GM10266 (cell line): Measurements from ENCODE around the gene DLGAP1.

Source experiments
- DNase-seq: peaks from one replicate; pipeline ENCODE4 v3.0.0; 2012; ENCODE audit errors: extremely low spot score
- CTCF ChIP-seq: IDR thresholded peaks from 2 replicates; pipeline ENCODE4 v1.5.1; 2012; ENCODE audit warnings: mild to moderate bottlenecking, low read depth; ENCODE audit not compliant: control insufficient read depth, insufficient read depth; ENCODE audit errors: missing control alignments

Gene DLGAP1

DNA sequence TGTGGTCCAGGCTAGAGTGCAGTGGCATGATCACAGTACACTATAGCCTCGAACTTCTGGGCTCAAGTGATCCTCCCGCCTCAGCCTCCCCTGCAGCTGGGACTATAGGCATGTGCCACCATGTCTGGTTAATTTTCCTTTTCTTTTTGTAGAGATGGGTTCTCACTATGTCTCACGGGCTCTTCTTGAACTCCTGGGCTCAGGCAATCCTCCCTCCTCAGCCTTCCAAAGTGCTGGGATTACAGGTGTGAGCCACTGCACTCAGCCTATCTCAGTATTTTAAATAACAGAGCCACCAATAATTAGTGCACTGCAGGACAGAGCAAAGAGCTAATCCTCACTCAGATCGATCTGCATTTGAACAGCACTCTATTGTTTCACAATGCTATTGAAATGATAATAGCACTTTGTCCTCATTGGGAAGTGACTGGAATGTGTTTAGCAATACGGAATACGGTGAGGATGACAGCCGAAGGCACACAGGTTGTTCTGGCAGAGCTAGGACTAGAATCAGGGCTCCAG lies 335.9 kb downstream of the DLGAP1 start:
- TF ChIP-seq CTCF = no peak
- no peak for DNase-seq

DNA sequence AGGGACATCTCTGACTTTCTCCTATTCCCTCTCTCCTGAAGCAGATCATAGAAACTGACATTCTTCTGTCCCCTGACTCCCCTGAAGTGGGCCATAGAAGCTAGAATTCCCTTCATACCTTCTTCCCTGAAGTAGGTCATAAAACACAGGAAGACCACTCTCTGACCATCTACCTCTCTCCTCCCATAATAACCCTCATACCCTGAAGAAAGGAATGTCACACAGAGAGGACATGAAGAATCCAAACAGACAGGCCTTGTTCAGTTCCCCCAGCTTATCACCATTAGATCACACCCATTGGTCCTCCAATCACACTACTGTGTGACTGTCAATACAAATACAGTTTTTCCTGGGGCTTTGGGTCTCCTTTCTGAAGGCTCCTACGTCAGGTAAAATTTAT lies 347.1 kb downstream of the DLGAP1 start:
- no peak for TF ChIP-seq CTCF
- DNase-seq = no peak

DNA sequence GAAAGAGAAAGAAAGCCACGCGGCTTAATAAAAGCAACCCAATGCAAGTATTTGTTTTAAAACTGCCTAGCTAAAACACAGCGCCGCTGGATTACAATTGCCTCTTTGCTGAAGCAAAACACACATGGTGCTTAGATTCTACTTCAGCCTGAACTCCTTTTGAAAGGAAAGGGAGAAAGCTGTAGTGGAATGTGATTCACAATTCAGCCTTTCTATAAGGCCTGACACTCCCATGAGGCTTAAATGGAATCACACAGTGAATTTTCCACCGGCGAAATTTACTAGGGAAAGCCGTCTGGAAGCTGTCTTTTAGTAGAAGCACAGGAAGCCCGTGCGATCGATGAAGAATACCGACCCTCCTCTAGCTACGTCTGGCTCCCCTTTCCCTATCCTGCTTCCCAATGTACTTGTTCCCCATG lies 348.0 kb downstream of the DLGAP1 start:
- no peak for DNase-seq
- TF ChIP-seq CTCF = no peak

GRCh38 chr18:4106407-4107033 lies 348.6 kb downstream of the DLGAP1 start:
- peak; percentile 72 for TF ChIP-seq CTCF
- peak; percentile 22 for DNase-seq

- no peak for DNase-seq
- no peak for TF ChIP-seq CTCF
Observed at GRCh38 chr18:4102901-4103300, 352.2 kb downstream of the DLGAP1 start.

GRCh38 chr18:4101009-4101408 lies 354.1 kb downstream of the DLGAP1 start:
- TF ChIP-seq CTCF = no peak

GRCh38 chr18:4096486-4096885 lies 358.6 kb downstream of the DLGAP1 start:
- DNase-seq = no peak
- TF ChIP-seq CTCF = no peak

More at GRCh38 chr18:4101009-4101408, 354.1 kb downstream of the DLGAP1 start:
- no peak for DNase-seq
